C4-2B (cell line): ENCODE results near the gene CFAP299.

Source experiments
- ZFX ChIP-seq: fragments of 450-650 bp; IDR thresholded peaks from 2 replicates; pipeline ENCODE4 v1.6.1; 2017
- TF ChIP-seq, protein P1 (sequence below): fragments of 450-650 bp; conservative IDR thresholded peaks from 2 replicates; pipeline ENCODE4 v1.5.1; 2017; ENCODE audit warnings: mild to moderate bottlenecking

DNA sequence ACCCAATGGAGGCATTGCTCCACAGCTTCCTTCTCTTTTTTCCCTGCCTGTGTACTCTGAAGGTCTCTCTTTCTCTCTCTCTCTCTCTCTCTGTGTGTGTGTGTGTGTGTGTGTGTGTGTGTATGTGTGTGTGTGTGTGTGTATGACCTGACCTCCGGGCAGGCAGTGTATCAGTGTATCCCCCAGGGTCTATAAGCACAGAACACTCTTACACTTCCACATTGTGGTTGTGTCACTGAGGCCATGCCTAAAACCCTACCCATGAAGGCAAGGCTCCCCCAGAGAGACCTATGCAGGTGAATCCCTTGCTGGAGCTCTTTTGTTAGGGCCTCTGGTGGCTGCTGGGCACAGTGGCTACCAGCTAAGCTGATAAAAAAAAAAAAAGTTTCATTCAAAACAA is 394.6 kb downstream of the CFAP299 start:
- TF ChIP-seq, protein P1, sequence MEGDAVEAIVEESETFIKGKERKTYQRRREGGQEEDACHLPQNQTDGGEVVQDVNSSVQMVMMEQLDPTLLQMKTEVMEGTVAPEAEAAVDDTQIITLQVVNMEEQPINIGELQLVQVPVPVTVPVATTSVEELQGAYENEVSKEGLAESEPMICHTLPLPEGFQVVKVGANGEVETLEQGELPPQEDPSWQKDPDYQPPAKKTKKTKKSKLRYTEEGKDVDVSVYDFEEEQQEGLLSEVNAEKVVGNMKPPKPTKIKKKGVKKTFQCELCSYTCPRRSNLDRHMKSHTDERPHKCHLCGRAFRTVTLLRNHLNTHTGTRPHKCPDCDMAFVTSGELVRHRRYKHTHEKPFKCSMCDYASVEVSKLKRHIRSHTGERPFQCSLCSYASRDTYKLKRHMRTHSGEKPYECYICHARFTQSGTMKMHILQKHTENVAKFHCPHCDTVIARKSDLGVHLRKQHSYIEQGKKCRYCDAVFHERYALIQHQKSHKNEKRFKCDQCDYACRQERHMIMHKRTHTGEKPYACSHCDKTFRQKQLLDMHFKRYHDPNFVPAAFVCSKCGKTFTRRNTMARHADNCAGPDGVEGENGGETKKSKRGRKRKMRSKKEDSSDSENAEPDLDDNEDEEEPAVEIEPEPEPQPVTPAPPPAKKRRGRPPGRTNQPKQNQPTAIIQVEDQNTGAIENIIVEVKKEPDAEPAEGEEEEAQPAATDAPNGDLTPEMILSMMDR, result no peak
- no peak for TF ChIP-seq ZFX
